ENCODE results near the gene ATP8A2.

ATP8A2 gene

DNA sequence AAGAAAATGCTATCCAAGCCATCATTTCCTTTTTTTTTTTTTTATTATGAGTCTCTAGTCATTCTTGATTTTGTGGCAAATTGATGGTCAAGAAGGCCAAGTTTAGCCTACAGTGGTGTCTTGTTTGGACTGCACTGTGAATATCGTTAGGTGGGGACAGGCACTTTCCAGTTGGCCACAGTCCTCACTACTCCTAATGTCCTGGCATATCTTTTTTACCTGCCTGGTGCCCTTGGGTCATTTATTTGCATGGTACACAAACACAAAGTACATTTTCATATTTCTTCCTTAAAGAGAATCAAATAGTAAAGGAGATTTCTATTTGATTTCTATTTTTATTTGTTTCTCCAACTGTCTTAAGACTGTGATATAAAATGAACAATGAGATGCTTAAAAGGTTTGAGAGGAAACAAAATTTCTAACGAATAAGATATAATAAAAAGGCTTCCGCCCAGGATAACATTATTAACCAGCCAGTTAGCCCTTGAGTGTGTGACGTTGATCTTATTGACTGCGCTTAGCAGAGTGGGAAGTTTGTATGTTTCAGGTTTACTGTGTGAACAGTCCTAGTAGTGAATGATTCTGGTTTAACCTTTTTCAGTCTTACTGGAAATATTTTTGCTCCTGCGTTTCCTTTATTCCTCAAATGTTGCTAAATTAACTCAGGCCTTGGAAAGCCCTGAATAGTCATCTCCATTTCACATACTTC lies 312.0 kb downstream of the ATP8A2 start:
- no peak for DNase-seq

GRCh38 chr13:25684491-25684890 lies 312.7 kb downstream of the ATP8A2 start:
- DNase-seq: no peak

GRCh38 chr13:25686831-25687470 lies 315.2 kb downstream of the ATP8A2 start:
- no peak for DNase-seq

DNA sequence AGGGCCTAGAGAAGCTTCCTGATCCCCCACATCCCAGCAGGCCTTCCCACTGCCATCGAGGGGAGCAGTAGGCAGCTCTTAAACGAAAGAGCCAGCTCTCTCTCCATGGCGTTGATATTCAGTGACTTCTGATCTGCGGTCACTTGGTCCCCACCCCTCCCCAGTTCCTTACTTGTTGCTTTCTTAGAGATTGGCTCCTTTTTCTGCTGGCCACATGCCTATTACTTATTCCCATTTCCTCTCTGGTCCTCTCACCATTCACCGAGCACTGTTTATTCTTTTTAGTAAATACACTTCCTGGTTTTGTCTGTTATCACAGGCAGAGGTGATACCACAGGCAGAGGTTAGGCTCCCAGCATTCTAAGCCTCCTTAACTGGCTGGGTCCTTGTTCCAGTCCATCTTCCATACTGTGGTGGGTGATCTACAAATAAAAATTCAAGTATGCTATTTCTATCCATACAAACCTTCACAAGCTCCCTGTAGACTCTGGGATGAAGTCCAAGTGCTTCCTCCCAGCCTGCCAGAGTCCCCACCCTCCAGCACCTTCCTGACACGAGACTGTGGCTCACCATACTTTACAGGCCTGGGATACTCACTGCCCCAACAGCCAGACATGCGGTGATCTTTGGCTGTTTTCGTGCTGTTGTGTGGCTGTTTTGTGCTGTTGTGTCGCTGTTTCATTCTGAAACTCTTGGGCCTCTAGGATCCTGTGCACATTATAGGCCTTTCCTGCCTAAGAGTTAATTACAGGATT lies 315.9 kb downstream of the ATP8A2 start:
- DNase-seq: no peak

DNA sequence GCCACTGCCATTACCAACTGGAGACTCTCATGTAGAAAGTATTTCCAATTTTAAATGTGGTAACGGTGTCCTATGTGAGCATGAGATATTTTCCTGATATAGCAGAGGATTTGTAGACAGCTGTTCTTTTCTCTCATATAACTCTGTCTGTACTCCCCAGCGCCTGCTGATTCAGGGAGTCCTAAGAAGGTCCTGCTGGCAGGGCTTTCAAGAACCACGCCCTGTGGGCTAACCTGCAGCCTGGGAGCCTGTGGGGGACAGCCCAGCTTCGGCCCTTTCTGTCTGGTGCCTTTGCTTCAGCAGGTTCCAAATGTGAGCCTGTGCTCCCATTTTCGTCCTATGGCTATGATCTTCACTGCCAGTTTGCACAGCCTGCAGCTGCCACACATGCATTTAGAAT lies 316.8 kb downstream of the ATP8A2 start:
- no peak for DNase-seq

DNA sequence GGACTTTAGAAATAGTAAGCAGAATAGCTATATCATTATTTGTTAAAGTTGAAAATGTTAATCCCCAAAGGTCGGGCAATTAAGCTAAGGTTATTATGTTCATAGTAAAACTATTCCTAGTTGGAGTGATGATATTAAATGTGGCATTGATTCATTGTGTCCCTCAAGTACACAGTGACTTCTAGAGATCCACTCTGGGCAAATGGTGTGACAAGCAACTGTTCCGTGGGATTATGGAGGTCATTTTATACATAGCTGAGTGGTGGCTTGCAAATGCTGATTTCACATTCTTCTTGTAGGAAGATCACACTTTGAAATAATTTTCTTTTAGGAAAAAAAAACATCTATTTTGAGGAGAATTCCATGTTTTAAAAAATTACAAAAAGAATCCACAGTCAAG lies 317.8 kb downstream of the ATP8A2 start:
- DNase-seq: no peak

DNA sequence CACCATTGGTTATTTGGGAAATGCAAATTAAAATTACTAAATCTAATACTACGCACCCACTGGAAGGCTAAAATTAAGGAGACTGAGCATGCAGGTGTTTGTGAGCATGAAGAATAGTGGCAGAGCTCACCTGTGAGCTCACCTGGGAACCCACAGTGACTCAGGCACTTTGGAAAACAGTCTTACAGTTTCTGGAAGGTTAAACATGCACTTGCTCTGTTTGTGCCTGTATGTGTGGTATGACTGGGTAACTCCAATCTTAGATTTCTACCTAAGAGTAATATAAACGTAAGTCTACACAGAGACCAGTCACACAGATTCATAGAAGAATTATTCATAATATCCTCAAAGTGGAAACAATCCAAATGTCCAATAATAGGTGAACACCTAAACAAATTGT lies 318.8 kb downstream of the ATP8A2 start:
- no peak for DNase-seq

DNA sequence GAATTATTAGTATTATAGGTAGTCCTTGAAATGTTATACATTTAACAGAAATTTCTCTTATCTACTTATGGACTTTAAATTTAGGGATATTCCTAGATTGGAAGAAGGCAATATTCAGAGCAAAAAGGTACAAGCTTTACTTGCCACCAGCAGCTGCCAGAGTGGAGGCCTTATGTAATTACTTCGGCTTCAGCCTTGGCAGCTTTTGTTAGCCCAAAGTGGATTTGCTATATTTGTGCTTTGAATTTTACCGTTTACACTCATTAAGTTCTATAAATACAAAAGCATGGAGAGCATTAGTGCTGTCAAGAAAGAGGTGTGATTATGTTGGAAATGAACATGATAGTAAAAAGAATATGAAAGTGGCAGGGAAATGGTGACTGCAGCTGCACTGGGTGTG lies 319.9 kb downstream of the ATP8A2 start:
- DNase-seq: no peak

GRCh38 chr13:25692099-25692498 lies 320.3 kb downstream of the ATP8A2 start:
- DNase-seq: no peak

GRCh38 chr13:25699056-25699455 lies 327.3 kb downstream of the ATP8A2 start:
- DNase-seq: no peak

- no peak for DNase-seq
Observed at GRCh38 chr13:25699600-25699999, 327.8 kb downstream of the ATP8A2 start.

DNA sequence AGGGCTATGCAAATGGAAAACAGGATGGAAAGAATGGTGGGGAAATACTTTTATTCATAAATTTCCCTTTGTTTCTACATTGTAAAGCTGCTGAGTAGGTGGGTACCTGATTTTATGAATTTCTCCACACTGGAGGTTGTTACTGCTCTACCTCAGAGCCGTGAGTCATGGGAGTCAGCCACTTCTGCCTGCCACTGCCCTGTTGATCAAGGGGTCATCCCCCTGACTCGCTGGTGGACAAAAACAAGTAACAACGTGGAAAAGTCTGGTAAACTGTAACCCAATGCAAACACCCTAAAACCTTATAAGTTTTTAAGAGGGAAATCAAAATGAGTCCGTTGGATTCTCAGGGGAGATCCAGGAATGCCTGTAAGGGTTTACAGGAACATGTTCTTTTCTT lies 329.5 kb downstream of the ATP8A2 start:
- no peak for DNase-seq

- DNase-seq: no peak
Observed at GRCh38 chr13:25702386-25702785, 330.6 kb downstream of the ATP8A2 start.

GRCh38 chr13:25707726-25708125 lies 336.0 kb downstream of the ATP8A2 start:
- no peak for DNase-seq

- no peak for DNase-seq
Observed at GRCh38 chr13:25708268-25708667, 336.5 kb downstream of the ATP8A2 start.

- no peak for DNase-seq
Observed at GRCh38 chr13:25709088-25709487, 337.3 kb downstream of the ATP8A2 start.

DNA sequence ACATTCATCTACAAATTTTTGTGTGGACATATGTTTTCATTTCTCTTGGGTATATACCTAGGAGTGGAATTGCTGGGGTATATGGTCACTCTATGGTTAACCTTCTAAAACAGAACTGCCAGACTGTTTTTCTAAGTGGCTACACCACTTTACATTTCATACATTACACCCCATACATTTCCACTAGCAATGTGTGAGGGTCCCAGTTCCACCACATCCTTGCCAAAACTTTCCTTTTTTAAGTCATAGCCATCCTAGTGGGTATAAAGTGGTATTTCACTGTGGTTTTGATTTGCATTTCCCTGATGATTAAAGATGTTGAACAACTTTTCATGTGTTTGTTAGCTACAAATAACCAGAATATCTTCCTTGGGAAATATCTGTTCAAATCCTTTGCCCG lies 344.0 kb downstream of the ATP8A2 start:
- no peak for DNase-seq

DNA sequence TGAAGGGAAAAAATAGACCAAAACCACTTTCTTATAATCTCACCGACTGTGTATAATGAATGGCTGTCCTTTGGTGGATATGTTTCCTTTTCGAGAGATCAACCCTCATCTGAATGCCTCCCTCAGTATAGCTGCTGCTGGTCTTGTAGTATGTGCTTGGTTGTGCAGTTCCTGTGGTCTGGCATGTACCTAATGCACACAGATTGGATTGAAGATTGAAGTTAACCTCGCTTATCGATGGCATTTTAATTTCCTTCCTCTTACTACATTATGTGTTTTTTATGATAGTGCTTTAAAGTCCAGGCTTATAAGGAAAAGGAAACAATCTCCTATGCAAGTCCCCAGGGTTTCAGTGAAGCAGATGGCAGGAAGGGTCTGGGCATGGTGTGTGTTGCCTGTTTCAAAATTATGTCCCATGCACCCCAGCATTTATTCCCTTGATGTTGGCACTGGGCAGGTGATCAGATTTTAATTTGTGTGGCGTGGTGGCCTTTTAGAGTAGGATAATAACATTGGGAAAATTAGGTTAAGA lies 346.0 kb downstream of the ATP8A2 start:
- no peak for DNase-seq

GRCh38 chr13:25719666-25720065 lies 347.9 kb downstream of the ATP8A2 start:
- DNase-seq: no peak

DNA sequence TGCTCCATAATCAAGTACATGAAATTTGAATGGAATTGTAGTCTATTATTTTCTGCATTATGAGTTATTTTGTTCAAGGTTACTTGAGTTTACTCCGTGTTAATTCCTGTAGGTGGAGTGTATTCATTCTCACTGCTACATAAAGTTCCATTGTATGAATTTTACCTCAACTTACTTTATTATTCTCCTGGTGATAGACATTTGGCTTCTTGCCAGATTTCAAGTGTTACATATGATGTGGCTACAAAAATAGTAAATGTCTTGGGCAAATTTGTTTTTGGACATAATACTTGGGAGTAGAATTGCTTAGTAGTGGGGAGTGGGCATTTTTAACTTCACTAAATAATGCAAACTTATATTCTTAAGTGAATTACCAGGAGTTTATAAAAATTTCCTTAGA lies 351.1 kb downstream of the ATP8A2 start:
- DNase-seq: no peak

- no peak for DNase-seq
Observed at GRCh38 chr13:25725104-25725503, 353.3 kb downstream of the ATP8A2 start.

DNA sequence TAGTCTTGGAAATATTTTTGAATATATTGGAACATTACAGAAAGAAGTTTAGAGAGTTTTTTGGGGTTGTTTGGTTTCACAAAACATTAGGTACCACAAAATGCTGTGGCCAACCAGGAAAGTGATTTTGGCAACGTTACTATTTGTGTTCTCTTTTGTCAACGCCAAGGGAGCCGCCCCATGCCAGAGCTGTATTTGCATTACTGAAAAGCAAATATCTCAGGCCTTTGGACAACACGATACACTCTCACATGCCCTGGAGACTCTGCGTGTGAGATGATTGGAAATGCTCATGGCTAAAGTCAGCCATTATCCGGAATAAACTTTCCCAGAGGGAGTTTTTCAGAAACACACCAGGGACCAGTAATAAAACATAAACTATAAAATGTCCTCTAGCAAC lies 355.5 kb downstream of the ATP8A2 start:
- no peak for DNase-seq

DNA sequence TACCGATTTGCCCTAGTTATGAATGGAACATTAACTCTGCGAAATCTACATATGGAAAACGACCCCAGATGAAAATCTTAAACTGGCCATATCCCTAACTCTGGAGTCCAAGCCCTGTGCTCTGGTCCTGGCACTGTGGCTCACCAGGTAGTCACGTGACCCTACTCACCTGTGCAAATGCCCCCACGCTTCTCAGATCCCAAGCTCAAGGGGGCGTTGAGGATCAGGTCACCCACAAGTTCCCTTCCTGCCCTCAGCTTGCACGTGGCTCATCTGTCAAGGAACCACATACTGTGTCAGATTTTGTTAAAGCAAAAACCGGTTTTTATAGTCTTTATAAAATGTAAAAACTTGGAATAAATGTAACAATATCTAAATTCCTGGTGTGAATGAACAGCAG lies 356.0 kb downstream of the ATP8A2 start:
- no peak for DNase-seq
